ENCODE results near the gene SPATA9.
"Not testable (repeated sequence)": the region's sequence is repeated elsewhere in the genome, so short reads cannot be mapped to it uniquely, and the experiment has no call there.

The SPATA9 gene

DNA sequence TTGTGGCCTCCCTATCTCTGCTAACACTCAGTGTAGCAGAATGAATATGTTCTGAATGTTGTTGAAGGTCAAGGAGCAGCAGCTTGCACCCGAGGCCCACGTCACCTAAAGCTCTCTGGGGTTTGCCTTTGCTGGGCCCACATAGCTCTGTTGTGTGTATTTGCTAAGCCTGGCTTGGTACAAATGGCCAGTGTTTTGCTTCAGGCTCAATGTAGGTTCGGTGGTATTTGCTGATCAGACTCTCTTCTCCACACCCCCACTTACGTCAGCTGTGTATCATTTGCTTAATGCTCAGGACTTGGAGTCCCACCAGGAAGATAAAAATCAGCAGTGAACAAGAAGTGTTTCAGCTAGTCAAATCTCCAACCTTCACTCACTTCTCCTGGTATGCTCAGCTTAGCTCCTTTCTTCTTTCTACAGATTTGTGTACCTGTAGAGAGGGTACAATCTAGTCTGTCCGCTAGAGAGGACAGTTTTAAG is 41.0 kb downstream of the SPATA9 start:
- no peak for DNase-seq

DNA sequence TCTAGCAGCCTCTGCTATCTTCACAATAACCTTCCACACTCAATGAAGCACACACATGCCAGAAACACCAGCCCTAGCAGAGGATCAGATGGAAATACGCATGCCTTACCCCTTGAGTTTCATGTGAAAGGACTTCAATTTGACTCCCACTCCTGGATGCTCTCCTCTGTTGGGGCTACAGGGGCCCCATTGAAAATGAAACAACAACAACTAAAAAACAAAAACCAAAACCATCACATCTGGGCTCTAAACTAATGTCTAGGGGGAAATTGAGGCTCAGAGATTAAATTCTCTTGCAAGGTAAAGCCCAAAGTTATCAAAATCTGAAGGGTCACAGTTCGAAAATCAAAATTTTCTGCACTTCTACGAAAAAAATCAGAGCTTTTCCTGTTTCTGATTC is 44.2 kb downstream of the SPATA9 start:
- no peak for DNase-seq

DNA sequence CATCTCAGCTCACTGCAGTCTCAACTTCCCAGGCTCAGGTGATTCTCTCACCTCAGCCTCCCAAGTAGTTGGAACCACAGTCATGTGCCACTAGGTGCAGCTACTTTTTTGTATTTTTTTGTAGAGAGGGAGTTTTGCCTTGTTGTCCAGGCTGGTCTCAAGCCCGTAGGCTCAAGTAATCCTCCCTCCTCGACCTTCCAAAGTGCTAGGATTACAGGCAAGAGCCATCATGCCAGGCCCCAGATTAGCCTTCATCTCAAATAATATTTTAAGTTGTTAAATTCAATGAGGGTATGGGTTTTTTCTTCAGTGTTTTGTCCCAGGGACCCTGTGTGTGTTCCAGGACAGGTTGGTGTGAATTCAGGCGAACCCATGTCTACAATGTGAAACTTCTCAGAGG is 48.7 kb downstream of the SPATA9 start:
- DNase-seq = no peak

DNA sequence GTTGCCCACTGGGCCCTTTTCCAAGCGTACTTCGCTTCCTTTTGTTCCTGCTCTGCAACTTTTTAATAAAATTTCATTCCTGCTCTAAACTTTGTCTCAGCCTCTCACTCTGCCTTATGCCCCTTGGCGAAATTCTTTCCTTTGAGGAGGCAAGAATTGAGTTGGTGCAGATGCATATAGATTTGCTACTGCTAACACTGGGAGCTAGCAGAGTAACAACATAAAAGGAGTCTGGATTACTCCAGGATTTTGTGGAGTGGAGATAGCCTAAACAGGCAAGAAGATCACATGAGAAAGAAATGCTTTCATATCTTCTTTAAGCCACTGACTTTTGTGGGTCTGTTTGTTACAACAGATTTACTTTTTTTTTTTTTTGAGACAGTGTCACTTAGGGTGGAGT is 49.1 kb downstream of the SPATA9 start:
- DNase-seq = no peak

DNA sequence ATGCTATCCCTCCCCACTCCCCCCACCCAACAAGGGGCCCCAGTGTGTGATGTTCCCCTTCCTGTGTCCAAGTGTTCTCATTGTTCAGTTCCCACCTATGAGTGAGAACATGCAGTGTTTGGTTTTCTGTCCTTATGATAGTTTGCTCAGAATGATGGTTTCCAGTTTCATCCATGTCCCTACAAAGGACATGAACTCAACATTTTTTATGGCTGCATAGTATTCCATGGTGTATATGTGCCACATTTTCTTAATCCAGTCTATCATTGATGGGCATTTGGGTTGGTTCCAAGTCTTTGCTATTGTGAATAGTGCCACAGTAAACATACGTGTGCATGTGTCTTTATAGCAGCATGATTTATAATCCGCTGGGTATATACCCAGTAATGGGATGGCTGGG is 49.8 kb downstream of the SPATA9 start:
- not testable (repeated sequence) for DNase-seq

DNA sequence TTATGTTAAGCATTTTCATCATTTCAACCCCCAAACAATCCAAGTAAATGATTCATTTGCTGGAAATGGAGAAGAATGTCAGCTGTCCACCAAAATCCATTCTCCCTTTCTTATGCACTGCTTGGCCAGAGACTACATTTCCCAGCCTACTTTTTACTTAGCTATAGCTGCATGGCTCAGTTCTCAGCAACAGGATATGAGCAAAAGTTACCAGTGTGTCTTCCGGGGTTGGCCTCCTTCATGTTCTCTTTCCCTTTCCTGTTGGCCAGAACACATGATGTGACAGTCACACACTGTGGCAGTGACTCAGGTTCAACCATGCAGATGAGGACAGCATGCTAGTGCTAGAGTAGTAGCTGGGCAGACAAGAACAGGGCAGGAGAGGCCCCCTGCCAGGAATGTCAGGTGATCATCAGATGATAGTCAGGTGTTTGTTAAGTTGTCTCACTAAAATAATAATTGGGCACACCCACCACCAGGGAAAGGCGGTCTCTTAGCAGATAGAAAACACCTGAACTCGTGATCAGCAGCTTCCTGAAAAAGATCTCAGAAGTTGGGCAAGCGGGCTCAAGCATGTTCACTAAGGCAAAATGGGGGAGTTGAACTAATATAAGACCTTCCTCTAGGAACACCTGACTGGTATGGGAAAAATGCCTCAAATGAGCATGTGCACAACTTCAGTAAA is 50.7 kb downstream of the SPATA9 start:
- DNase-seq = peak; percentile 69

DNA sequence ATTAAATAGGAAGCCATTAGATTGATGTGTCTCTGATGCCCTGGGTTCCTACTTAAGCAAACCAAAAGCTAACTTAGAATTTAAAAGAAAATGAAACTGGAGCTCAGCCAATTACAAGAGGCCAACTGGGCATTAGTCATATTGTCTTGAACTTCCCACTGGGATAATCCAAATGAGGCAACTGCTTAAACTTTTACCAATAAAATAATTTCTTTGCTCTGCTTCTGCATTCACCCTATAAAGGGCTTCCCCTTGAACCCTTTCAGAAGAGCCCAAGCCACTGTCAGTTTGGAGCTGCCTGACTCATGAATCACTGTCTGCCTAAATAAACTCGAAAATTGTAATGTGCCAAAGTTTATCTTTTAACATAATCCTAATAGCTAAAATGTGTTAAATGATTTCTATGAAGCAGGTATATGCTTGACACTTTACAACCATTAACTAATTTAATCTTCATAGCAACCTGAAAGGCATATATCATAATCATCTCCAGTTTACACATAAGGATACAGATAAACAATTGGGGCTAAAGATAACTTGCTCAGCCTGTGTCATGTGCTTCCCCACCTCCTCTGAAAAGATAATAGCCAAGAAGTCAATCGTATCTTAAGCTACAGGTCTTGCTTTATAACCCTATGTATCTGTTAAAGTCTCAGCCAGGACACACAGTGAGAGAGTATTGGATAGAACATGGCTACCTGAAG is 51.4 kb downstream of the SPATA9 start:
- DNase-seq = no peak

DNA sequence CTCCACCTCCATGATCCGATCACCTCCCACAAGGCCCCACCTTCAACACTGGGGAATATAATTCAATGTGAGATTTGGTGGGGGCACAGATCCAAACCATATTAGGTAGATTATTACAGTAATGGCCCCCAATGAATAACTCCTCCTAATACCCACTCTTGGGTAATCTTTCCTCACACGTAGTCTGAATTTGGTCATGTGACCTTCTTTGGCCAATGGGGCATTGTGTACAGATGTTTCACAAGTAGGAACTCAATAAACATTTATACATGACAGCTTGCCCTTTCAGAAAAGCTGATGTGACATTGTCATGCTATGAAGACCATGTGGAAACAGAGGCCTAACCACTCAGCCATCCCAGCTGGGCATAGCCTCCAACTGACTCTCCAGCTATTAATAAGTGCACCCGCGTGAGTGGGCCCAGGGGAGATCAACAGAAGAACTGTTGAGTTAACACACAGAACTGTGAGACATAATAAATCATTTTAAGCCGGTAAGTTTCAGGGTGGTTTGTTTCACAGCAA is 52.3 kb downstream of the SPATA9 start:
- DNase-seq = no peak

DNA sequence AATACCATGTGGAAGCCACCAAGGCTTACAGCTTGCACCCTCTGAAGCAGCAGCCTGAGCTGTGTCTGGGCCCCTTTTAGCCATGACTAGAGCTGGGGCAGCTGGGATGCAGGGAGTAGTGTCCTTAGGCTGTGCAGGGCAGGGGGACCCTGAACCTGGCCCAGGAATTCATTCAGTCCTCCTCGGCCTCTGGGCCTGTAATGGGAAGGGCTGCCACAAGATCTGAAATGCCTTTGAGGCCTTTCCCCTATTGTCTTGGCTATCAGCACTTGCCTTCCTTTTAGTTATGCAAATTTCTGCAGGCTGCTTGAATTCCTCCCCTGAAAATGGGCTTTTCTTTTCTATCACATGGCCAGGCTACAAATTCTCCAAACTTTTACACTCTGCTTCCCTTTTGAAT is 53.9 kb downstream of the SPATA9 start:
- DNase-seq = no peak

DNA sequence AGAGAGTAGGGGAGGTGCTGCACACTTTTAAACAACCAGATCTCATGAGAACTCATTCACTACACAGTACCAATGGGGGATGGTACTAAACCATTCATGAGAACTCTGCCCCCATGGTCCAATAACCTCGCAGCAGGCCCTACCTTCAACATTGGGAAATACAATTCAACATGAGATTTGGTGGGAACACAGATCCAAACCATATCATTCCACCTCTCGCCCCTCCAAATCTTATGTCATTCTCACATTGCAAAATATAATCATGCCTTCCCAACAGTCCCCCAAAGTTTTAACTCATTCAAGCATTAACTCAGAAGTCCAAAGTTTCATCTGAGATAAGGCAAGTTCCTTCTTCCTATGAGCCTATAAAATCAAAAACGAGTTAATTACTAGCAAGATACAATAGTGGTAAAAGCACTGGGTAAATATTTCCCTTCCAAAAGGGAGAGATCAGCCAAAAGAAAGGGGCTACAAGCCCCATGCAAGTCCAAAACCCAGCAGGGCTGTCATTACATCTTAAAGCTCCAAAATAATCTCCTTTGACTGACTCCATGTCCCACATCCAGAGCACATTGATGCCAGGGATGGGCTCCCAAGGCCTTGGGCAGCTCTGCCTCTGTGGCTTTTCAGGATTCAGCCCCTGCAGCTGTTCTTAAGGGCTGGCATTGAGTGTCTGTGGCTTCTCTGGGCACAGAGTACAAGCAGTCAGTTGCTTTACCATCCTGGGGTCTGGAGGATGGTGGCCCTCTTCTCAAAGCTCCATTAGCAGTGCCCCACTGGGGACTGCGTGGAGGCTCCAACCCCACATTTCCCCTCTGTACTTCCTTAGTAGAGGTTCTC is 54.6 kb downstream of the SPATA9 start:
- DNase-seq = no peak

DNA sequence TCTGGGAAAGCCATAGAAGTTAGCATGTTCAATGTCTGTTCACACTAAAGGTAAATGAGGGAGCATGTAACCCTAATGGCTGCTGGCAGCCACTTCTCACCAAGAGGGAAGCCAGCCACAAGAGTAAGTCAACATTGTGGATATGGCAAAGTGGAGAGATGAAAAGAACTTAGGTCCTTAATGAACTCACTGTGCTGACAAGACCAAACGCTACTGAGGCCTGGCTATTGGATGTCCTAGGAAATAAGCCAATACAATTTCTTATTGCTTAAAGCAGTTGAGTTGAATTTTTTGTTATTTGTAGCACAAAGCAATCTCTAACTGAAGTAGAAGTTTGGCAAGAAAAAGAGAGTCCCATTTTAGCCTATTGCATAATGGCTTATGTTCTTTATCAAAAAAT is 56.1 kb downstream of the SPATA9 start:
- DNase-seq = no peak

DNA sequence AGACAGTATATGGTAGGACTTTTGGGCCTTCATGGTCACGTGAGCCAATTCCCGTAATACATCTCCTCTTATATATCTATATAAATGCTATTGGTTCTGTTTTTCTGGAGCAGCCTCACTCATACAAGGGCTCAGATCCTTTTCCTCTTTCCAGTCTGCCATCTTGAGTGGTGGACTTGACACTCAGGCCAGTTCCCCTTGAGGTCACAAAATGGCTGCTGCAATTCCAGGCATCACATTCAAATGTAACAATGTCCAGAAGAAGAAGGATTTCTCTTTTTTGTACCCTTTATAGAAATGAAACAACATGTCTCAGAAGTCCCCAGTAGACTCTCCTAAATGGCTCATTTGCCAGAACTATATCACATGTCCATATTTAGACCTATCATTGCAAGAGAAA is 58.4 kb downstream of the SPATA9 start:
- DNase-seq = no peak

DNA sequence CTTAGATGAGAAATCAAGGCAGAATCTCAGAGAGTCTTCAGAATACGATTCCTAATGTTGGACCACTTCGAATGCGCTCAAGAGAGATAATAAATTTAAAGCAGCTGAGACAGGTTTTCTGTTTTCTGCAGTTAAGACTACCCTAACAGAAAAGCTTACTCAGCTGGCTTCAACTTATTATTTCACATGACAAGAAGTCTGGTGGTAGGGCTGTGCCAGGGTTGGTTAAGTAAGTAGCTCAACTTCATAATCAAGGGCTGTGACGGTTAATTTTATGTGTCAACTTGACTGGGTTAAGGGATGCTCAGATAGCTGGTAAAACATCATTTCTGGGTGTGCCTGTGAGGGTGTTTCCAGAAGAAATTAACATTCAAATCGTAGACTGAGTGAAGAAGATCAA is 59.1 kb downstream of the SPATA9 start:
- DNase-seq = no peak

DNA sequence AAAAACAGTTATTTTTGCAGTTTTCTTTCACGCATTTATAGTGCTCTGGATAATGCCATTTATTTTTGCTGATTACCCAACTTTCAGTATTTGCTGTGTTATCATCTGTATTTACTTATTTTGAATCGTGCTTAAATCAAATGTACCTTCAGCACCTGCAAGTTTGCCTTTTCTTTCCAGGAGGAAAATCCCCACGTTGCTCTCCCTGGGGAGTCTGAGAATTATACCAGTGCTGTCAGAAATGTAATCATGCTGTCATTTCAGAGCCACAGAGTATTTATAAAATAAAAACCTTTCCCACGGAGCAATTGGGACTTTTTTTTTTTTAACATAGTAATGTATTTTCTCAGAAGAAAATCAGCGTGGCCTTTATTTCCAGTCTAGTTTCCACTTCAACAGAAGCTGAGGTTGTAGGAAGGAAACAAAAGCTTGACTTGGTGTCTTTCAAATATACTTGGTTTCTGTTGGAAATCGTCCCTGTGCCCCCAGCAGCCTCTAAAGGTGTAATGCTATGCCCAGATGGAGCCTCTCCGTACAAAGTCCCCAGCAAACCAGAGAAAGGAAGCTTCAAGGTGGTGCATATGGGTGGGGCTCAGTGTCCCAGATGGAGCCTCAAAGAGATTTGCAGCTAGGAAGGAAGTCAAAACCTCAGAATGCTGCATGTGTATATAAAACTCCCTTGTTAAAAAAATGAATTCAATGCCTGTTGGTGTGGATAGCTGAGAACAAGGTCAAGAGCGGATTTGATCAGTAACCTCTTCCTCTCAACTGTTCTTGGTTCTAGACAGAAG is 60.8 kb downstream of the SPATA9 start:
- peak; percentile 8 for DNase-seq

DNA sequence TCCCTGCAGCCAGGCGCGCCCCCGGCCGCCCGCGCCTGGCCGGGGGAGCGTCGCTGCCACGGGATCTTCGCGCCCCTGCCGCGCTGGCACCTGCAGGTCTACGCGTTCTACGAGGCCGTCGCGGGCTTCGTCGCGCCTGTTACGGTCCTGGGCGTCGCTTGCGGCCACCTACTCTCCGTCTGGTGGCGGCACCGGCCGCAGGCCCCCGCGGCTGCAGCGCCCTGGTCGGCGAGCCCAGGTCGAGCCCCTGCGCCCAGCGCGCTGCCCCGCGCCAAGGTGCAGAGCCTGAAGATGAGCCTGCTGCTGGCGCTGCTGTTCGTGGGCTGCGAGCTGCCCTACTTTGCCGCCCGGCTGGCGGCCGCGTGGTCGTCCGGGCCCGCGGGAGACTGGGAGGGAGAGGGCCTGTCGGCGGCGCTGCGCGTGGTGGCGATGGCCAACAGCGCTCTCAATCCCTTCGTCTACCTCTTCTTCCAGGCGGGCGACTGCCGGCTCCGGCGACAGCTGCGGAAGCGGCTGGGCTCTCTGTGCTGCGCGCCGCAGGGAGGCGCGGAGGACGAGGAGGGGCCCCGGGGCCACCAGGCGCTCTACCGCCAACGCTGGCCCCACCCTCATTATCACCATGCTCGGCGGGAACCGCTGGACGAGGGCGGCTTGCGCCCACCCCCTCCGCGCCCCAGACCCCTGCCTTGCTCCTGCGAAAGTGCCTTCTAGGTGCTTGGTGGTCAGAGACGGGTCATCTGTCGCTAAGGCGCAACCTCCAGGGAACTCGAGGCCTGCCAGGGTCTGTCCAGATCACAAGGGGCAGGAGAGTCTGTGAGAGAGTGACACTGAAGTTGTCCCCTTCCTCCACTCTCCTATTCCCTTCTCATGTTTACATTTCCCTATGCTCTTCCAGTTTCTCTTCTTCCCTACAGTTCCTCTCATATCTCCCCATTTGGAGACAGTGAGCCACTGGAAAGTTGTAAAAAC is 61.6 kb downstream of the SPATA9 start:
- peak; percentile 7 for DNase-seq

DNA sequence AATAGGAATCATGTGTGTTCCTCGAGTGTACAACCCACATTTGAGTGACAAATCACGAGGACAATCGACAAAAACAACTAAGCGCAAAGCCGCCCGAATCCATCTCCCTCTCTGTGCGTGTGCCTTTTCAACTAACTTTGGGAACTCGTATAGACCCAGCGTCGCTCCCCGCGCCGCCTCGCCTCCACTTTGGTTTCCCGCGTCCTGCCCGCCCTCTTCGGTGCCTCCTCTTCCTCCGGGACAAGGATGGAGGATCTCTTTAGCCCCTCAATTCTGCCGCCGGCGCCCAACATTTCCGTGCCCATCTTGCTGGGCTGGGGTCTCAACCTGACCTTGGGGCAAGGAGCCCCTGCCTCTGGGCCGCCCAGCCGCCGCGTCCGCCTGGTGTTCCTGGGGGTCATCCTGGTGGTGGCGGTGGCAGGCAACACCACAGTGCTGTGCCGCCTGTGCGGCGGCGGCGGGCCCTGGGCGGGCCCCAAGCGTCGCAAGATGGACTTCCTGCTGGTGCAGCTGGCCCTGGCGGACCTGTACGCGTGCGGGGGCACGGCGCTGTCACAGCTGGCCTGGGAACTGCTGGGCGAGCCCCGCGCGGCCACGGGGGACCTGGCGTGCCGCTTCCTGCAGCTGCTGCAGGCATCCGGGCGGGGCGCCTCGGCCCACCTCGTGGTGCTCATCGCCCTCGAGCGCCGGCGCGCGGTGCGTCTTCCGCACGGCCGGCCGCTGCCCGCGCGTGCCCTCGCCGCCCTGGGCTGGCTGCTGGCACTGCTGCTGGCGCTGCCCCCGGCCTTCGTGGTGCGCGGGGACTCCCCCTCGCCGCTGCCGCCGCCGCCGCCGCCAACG is 62.5 kb downstream of the SPATA9 start, which contains the start of gene GPR150:
TSS of gene GPR150 (plus strand) at position 58 of the 840 bp plus-strand sequence. CDS start at position 247, 189 bp downstream.
- DNase-seq = peak; percentile 59

DNA sequence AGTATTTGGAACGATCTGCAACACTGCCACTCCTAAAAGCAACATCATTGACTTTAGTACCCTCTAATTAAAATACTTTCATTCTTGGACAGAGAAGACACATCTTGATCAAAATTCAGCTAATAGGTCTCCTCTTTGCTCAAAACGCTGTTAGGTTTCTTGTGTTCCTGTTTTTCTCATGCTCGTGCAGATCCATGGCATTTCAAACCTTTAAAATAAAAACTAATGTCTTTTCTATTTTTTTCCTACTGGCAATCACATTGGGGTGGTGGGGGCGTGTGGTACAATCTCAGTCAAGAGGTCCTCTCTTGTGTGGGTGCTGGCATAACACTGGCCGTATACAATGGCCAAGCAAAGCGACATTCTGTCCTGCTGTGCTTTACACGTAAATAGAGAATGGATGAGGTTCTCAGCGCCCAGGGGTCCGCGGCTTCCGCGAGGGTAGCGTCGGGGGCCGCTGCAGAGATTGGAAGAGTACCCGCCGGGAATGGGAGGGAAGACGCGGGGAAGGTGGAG is 63.2 kb downstream of the SPATA9 start:
- DNase-seq = no peak

DNA sequence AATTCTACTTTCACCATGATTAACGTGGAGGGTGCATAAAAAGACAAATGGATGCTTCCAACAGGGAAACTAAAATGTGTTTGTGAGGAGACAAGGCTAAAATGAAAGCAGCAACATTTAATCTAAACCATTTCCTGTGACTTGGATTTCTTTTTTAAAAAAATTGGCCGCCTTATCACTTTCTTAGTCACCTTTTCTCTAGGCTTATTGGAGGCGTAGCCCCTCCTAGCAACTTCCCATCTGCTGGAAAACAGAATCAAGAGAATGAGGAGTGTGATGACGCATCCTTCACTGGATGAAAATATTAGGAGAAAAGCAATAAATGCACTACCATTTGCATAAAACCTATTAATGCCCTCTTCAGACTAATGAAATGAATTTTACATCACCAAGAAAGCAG is 63.7 kb downstream of the SPATA9 start:
- no peak for DNase-seq

DNA sequence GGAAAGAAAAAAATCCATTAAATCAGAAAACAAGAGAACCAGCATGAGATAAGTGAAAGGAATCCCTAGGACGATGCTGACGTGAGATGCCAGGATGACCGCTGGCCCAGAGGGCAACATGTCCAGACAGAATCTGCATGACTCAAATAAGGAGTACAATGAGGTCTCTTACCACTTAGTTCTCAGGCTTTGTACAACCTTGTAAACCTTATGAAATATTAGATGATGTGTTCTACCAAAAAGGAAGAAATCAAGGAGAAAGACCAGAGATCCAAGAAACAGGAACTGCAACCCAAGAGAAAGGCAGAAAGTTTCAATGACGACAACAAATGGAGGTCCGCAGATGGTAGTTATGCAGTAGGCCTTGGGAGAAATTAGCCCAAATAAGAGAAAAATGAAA is 65.7 kb downstream of the SPATA9 start:
- DNase-seq = no peak

DNA sequence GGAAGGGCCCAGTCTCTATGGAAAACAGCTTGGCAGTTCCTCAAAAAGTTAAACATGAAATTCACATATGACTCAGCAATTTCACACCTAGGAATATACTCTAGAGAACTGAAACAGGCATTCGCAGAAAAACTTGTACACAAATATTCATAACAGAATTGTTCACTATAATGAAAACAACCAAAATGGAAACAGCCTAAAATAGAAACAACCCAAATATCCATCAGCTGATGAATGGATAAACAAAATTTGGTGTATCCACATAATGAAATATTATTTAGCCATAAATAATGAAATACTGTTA is 67.7 kb downstream of the SPATA9 start:
- no peak for DNase-seq
